Measurements from ENCODE around the gene CHD2.
"Not testable (repeated sequence)": the region's sequence is repeated elsewhere in the genome, so short reads cannot be mapped to it uniquely, and the experiment has no call there.

CHD2 gene

GRCh38 chr15:93058128-93058527 lies 158.0 kb downstream of the CHD2 start:
- Histone ChIP-seq H3K4me3 (ENCODE audit: low read depth, low read length) (no peak overlapping the region), H3K9me3 (ENCODE audit: severe bottlenecking) (no peaks in the 10 kb centered on the region), H3K36me3 (no peaks in the 10 kb centered on the region), H3K27me3 (ENCODE audit: insufficient read depth, low read depth, severe bottlenecking) (no peaks in the 10 kb centered on the region), H3K27ac (no peak overlapping the region)
- no peak for DNase-seq
- no peak for TF ChIP-seq CTCF (IDR thresholded peaks at IDR 0.05; ENCODE audit: low read depth, low read length)

- no peak overlapping the region for H3K4me3 ChIP-seq (ENCODE audit: low read depth, low read length)
- no peak for DNase-seq
- no peaks in the 10 kb centered on the region for H3K9me3 ChIP-seq (ENCODE audit: severe bottlenecking)
- H3K36me3 ChIP-seq, result no peaks in the 10 kb centered on the region
- no peak overlapping the region for H3K27ac ChIP-seq
- no peak for TF ChIP-seq CTCF (IDR thresholded peaks at IDR 0.05; ENCODE audit: low read depth, low read length)
- no peaks in the 10 kb centered on the region for H3K27me3 ChIP-seq (ENCODE audit: insufficient read depth, low read depth, severe bottlenecking)
Observed at GRCh38 chr15:93058904-93059427, 158.8 kb downstream of the CHD2 start.

- Histone ChIP-seq H3K4me3 (ENCODE audit: low read depth, low read length) (no peak overlapping the region), H3K36me3 (no peaks in the 10 kb centered on the region), H3K27ac (no peak overlapping the region), H3K27me3 (ENCODE audit: insufficient read depth, low read depth, severe bottlenecking) (no peaks in the 10 kb centered on the region), H3K9me3 (ENCODE audit: severe bottlenecking) (no peaks in the 10 kb centered on the region)
- DNase-seq, result no peak
- no peak for TF ChIP-seq CTCF (IDR thresholded peaks at IDR 0.05; ENCODE audit: low read depth, low read length)
Observed at GRCh38 chr15:93059442-93059841, 159.3 kb downstream of the CHD2 start.

GRCh38 chr15:93060336-93061248 lies 160.5 kb downstream of the CHD2 start:
- Histone ChIP-seq H3K9me3 (ENCODE audit: severe bottlenecking) (no peaks in the 10 kb centered on the region), H3K27me3 (ENCODE audit: insufficient read depth, low read depth, severe bottlenecking) (no peaks in the 10 kb centered on the region), H3K4me3 (ENCODE audit: low read depth, low read length) (no peak overlapping the region), H3K27ac (no peak overlapping the region), H3K36me3 (no peaks in the 10 kb centered on the region)
- TF ChIP-seq CTCF (IDR thresholded peaks at IDR 0.05; ENCODE audit: low read depth, low read length), result no peak
- no peak for DNase-seq

GRCh38 chr15:93062628-93063261 lies 162.6 kb downstream of the CHD2 start:
- not testable (repeated sequence) for H3K27me3 ChIP-seq (ENCODE audit: insufficient read depth, low read depth, severe bottlenecking); H3K36me3 ChIP-seq; H3K27ac ChIP-seq; H3K9me3 ChIP-seq (ENCODE audit: severe bottlenecking); H3K4me3 ChIP-seq (ENCODE audit: low read depth, low read length); DNase-seq

GRCh38 chr15:93063262-93063671 lies 163.1 kb downstream of the CHD2 start:
- no peak overlapping the region for H3K4me3 ChIP-seq (ENCODE audit: low read depth, low read length)
- H3K27me3 ChIP-seq (ENCODE audit: insufficient read depth, low read depth, severe bottlenecking), result no peaks in the 10 kb centered on the region
- no peak for DNase-seq
- no peak overlapping the region for H3K27ac ChIP-seq
- no peaks in the 10 kb centered on the region for H3K36me3 ChIP-seq
- TF ChIP-seq CTCF (IDR thresholded peaks at IDR 0.05; ENCODE audit: low read depth, low read length), result no peak
- H3K9me3 ChIP-seq (ENCODE audit: severe bottlenecking), result no peaks in the 10 kb centered on the region

Data from WERI-Rb-1 (cell line).